GM12878 (cell line): ENCODE data around the gene TBXA2R. TPM values are rescaled to one million over a fixed set of nuclear protein-coding genes. Genes with fewer than 3 reads are reported as not detected.

Experiments
- ATAC-seq: fragments of 200-7000 bp; cut with Tn5 transposase; 3 replicates; pipeline ENCODE4 v1.9.1; 2020; ENCODE audit warnings: mild to moderate bottlenecking, moderate library complexity
- BruUV-seq: library from RNA; stranded (reverse); fragments of 400-500 nt; replicated peaks from 2 replicates; lab custom pipeline; 2021; lab: Mats Ljungman, UMichigan
- CTCF ChIA-PET: fragments of 300-600 bp; sonication (Branson Sonifier 250); formaldehyde crosslinking; extraction: SDS; loops from one replicate; lab custom pipeline; 2021; ENCODE audit warnings: inconsistent platforms; lab: Yijun Ruan, JAX
- POLR2A ChIA-PET: fragments of 350-600 bp; formaldehyde crosslinking; extraction: SDS; loops from one replicate; lab custom pipeline; 2021; ENCODE audit warnings: inconsistent platforms; lab: Charles Lee
- RAD21 ChIA-PET: fragments of 300-600 bp; sonication (Branson Sonifier 250); formaldehyde crosslinking; loops from one replicate; lab custom pipeline; 2023; ENCODE audit warnings: antibody characterized with exemption; ENCODE audit not compliant: unreplicated experiment; lab: Charles Lee
- SMC1A ChIA-PET: fragments of 300-600 bp; sonication (Branson Sonifier 250); formaldehyde crosslinking; loops from one replicate; lab custom pipeline; 2023; ENCODE audit not compliant: unreplicated experiment, uncharacterized antibody; lab: Charles Lee
- DNase-seq: peaks from one replicate; pipeline ENCODE4 v3.0.0-alpha.2; 2011; ENCODE audit warnings: low read depth, low spot score
- FAIRE-seq: peaks from 3 replicates; lab custom pipeline; 2011; peaks lifted over from hg19 to GRCh38; lab: Jason Lieb, UNC
- H2AFZ ChIP-seq: 2 replicates; pipeline ENCODE4 v1.6.0; 2011; ENCODE audit warnings: low read depth, low read length, control low read depth; ENCODE audit not compliant: control insufficient read depth
- H3K27ac ChIP-seq: 2 replicates; pipeline ENCODE4 v1.5.1; 2011; ENCODE audit warnings: control low read depth; ENCODE audit not compliant: control insufficient read depth, insufficient read depth
- H3K27me3 ChIP-seq, 2 experiments: replicated peaks in 1 of 2; 2 replicates each; pipeline versions ENCODE4 v1.6.0 to v1.6.1; 2011; ENCODE audit warnings: low read length in 1 of 2; ENCODE audit not compliant: control insufficient read depth in 2 of 2, insufficient read depth in 2 of 2
- H3K36me3 ChIP-seq, 2 experiments: 2 replicates each; pipeline ENCODE4 v1.5.1; 2011; ENCODE audit warnings: low read length in 1 of 2; ENCODE audit not compliant: control insufficient read depth in 2 of 2, insufficient read depth in 2 of 2
- H3K4me1 ChIP-seq: 2 replicates; pipeline ENCODE4 v1.6.1; 2011; ENCODE audit warnings: mild to moderate bottlenecking, low read length, moderate library complexity, mixed read lengths; ENCODE audit not compliant: control insufficient read depth, insufficient read depth
- H3K4me2 ChIP-seq: 2 replicates; pipeline ENCODE4 v1.6.0; 2011; ENCODE audit warnings: control low read depth; ENCODE audit not compliant: control insufficient read depth, insufficient read depth
- H3K4me3 ChIP-seq: fragments of 200-600 bp; sonication (generic); 2 replicates; pipeline ENCODE4 v1.5.1; 2016
- H3K79me2 ChIP-seq: 2 replicates; pipeline ENCODE4 v1.6.0; 2011; ENCODE audit warnings: low read length; ENCODE audit not compliant: control insufficient read depth, insufficient read depth
- H3K9ac ChIP-seq: 2 replicates; pipeline ENCODE4 v1.8.0; 2011; ENCODE audit warnings: low read length, control low read depth, mixed read lengths; ENCODE audit not compliant: control insufficient read depth, insufficient read depth
- H3K9me3 ChIP-seq: replicated peaks from 3 replicates; pipeline ENCODE4 v1.5.1; 2011; ENCODE audit warnings: mild to moderate bottlenecking, low read length; ENCODE audit not compliant: control insufficient read depth, insufficient read depth
- H4K20me1 ChIP-seq: 2 replicates; pipeline ENCODE4 v1.6.0; 2011; ENCODE audit not compliant: control insufficient read depth, insufficient read depth
- ASH2L ChIP-seq: fragments of 300-600, 200-600 bp; sonication (generic); IDR thresholded peaks from 2 replicates; pipeline ENCODE4 v1.6.1; 2017; ENCODE audit warnings: low read depth, mild to moderate bottlenecking, borderline replicate concordance
- BCL11A ChIP-seq: IDR thresholded peaks from 2 replicates; pipeline ENCODE4 v1.6.1; 2011; ENCODE audit warnings: low read depth, low read length
- CREB1 ChIP-seq: IDR thresholded peaks from 2 replicates; pipeline ENCODE4 v1.6.1; 2012; ENCODE audit warnings: low read depth, mild to moderate bottlenecking, inconsistent platforms
- DPF2 ChIP-seq: fragments of 450-650 bp; IDR thresholded peaks from 2 replicates; pipeline ENCODE4 v1.6.1; 2017; ENCODE audit warnings: mild to moderate bottlenecking
- POLR2AphosphoS2 ChIP-seq: IDR thresholded peaks from 2 replicates; pipeline ENCODE4 v1.6.1; 2011; ENCODE audit warnings: low read depth, mild to moderate bottlenecking, low read length, improper control_type of control experiment, moderate library complexity
- RAD51 ChIP-seq: fragments of 450-650 bp; IDR thresholded peaks from 2 replicates; pipeline ENCODE4 v1.6.1; 2016; ENCODE audit warnings: moderate library complexity, mild to moderate bottlenecking, inconsistent platforms
- TCF12 ChIP-seq: IDR thresholded peaks from 2 replicates; pipeline ENCODE4 v1.6.1; 2011; ENCODE audit warnings: low read depth, mild to moderate bottlenecking, low read length
- WGBS: methylation state at CpG from one replicate; pipeline ENCODE4 v1.1.6; 2016; ENCODE audit warnings: low lambda C conversion rate; ENCODE audit not compliant: insufficient replicate concordance, insufficient coverage; ENCODE audit errors: missing lambda C conversion rate; 5-methylcytosine and 5-hydroxymethylcytosine counted together
- in situ Hi-C: fragments of 300-500 bp; cut with MboI; formaldehyde crosslinking; loops from 9 replicates; pipeline ENCODE4 v1.14.3; 2018; ENCODE audit warnings: mixed read lengths
- intact Hi-C: fragments of 100-400 bp; cut with micrococcal nuclease; formaldehyde crosslinking; loops from one replicate; pipeline ENCODE4 v1.14.2; 2022; ENCODE audit not compliant: unreplicated experiment
- polyA plus RNA-seq, 11 experiments: library from polyadenylated mRNA; depleted of rRNA in 4 of 11; unstranded in 6 of 11; stranded (reverse) in 5 of 11; fragments of >200 nt; fragmentation: Nextera tagmentation in 4 of 11; fragmentation: Illumina TruSeq in 1 of 11; extraction: Ambion mirVana in 4 of 11; extraction: Trizol in 1 of 11; gene quantifications; 1 replicate in 1 of 11; 2 replicates in 10 of 11; pipeline versions ENCODE4 v1.2.1 to v1.2.3, GENCODE V29; 2011 to 2016; ENCODE audit warnings: inconsistent platforms in 2 of 11, missing spikeins in 2 of 11, low read depth in 1 of 11
- total RNA-seq, 4 experiments: library from RNA; depleted of rRNA in 3 of 4; stranded (reverse); fragments of >200 nt in 3 of 4; fragmentation: Illumina TruSeq in 1 of 4; extraction: Trizol in 1 of 4; gene quantifications; 2 replicates each; pipeline versions ENCODE4 v1.2.1 to v1.2.3, GENCODE V29; 2013 to 2021
- TF ChIP-seq, protein P1 (sequence below): fragments of 450-650 bp; formaldehyde crosslinking; IDR thresholded peaks from 2 replicates; pipeline ENCODE4 v1.4.0; 2020; ENCODE audit warnings: mild to moderate bottlenecking, moderate library complexity
- TF ChIP-seq, protein P2 (sequence below): IDR thresholded peaks from 2 replicates; pipeline ENCODE4 v1.6.1; 2012; ENCODE audit warnings: low read length, inconsistent platforms

Gene TBXA2R
- total and polyA plus RNA-seq, 10 of the 15 experiments (the other 5 are each of a cell fraction or from before 2014, with no cell fraction given) = 0.03 TPM; not detected in 8

DNA sequence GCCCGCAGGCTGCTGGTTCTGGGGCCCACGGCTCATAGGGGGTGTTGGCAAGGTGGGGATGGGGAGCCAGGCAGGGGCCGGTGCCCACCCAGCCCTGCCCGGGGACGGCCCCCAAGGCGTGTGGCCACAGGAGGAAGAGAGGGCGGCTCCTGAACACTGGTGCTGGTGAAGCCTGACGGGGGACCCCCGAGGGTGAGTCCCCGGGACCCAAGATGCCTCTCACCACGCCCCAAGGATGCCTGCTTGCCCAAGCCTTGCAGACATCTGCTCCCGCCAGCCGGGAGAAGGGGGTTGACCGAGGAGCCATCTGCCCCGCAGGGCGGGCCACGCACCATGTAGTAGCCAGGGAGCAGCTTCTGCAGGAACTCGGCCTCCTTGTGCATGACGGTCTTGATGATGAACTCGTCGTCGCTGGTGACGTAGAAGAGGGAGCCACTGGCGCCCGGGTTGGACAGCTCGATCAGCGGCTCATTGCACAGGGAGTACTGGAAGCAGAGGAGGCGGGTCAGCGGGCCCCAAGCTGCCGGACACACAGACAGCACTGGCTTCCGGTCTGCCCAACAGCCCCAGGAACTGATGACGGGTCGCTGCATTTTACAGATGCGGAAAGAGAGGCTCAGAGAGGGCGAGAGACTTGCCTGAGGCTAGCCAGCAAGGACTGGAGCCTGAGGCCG is 49.5 kb upstream of the TBXA2R start:
- no peak overlapping the region for H3K4me2 ChIP-seq
- no peaks in the 10 kb centered on the region for H3K9me3 ChIP-seq
- FAIRE-seq = no peak
- H3K36me3 ChIP-seq = peaks cover 3 to 7% of the 10 kb centered on the region in 2 experiments; a peak in 2 of 4 replicates
- ChIA-PET POLR2A (no interaction called here), CTCF (no interaction called here), RAD21 (no interaction called here)
- intact Hi-C loops = no loop called here
- DNase-seq = no peak
- no peaks in the 10 kb centered on the region for H3K27me3 ChIP-seq
- no peak overlapping the region for H3K27ac ChIP-seq
- ATAC-seq = no peak
- H3K4me1 ChIP-seq = no peaks in the 10 kb centered on the region
- no peak overlapping the region for H3K9ac ChIP-seq
- no peaks in the 10 kb centered on the region for H3K79me2 ChIP-seq
- no peak overlapping the region for H2AFZ ChIP-seq
- WGBS = 54% methylated on average over 36 of the region's 36 CpGs
- TF ChIP-seq POLR2AphosphoS2 (no peak), DPF2 (no peak), BCL11A (no peak), RAD51 (no peak), TCF12 (no peak), CREB1 (no peak), ASH2L (no peak)
- TF ChIP-seq, protein P1, sequence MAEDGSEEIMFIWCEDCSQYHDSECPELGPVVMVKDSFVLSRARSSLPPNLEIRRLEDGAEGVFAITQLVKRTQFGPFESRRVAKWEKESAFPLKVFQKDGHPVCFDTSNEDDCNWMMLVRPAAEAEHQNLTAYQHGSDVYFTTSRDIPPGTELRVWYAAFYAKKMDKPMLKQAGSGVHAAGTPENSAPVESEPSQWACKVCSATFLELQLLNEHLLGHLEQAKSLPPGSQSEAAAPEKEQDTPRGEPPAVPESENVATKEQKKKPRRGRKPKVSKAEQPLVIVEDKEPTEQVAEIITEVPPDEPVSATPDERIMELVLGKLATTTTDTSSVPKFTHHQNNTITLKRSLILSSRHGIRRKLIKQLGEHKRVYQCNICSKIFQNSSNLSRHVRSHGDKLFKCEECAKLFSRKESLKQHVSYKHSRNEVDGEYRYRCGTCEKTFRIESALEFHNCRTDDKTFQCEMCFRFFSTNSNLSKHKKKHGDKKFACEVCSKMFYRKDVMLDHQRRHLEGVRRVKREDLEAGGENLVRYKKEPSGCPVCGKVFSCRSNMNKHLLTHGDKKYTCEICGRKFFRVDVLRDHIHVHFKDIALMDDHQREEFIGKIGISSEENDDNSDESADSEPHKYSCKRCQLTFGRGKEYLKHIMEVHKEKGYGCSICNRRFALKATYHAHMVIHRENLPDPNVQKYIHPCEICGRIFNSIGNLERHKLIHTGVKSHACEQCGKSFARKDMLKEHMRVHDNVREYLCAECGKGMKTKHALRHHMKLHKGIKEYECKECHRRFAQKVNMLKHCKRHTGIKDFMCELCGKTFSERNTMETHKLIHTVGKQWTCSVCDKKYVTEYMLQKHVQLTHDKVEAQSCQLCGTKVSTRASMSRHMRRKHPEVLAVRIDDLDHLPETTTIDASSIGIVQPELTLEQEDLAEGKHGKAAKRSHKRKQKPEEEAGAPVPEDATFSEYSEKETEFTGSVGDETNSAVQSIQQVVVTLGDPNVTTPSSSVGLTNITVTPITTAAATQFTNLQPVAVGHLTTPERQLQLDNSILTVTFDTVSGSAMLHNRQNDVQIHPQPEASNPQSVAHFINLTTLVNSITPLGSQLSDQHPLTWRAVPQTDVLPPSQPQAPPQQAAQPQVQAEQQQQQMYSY (CRISPR knock-in tag) = no peak
- TF ChIP-seq, protein P2, sequence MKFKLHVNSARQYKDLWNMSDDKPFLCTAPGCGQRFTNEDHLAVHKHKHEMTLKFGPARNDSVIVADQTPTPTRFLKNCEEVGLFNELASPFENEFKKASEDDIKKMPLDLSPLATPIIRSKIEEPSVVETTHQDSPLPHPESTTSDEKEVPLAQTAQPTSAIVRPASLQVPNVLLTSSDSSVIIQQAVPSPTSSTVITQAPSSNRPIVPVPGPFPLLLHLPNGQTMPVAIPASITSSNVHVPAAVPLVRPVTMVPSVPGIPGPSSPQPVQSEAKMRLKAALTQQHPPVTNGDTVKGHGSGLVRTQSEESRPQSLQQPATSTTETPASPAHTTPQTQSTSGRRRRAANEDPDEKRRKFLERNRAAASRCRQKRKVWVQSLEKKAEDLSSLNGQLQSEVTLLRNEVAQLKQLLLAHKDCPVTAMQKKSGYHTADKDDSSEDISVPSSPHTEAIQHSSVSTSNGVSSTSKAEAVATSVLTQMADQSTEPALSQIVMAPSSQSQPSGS = no peak
- TF ChIP-seq, all 136 proteins: peak for 0
- SMC1A ChIA-PET = no interaction called here
- Histone ChIP-seq H4K20me1 (no peaks in the 10 kb centered on the region), H3K4me3 (no peak overlapping the region)
- BruUV-seq = no TSS peak
- in situ Hi-C loops = no loop called here
